WTC11 (cell line): ENCODE data around the gene PARD3B. TPM values are rescaled to one million over a fixed set of nuclear protein-coding genes. Genes with fewer than 3 reads are reported as not detected.

Experiments
- ATAC-seq: fragments of 200-7000 bp; cut with Tn5 transposase; 2 replicates; pipeline ENCODE4 v1.10.0; 2021; ENCODE audit warnings: mild to moderate bottlenecking, moderate library complexity
- CTCF ChIA-PET: fragments of 300-600 bp; sonication (Branson Sonifier 250); formaldehyde crosslinking; loops from one replicate; lab custom pipeline; 2021; ENCODE audit warnings: antibody characterized with exemption; lab: Charles Lee
- POLR2A ChIA-PET: fragments of 350-600 bp; sonication (Branson Sonifier 250); formaldehyde crosslinking; loops from one replicate; lab custom pipeline; 2021; ENCODE audit warnings: antibody characterized with exemption; lab: Charles Lee
- DNase-seq: peaks from one replicate; pipeline ENCODE4 v3.0.0; 2021; ENCODE audit warnings: low spot score
- H3K27ac Mint-ChIP-seq: 2 replicates; pipeline ENCODE4 v1.8.0; 2021; ENCODE audit warnings: mixed read lengths
- H3K27me3 Mint-ChIP-seq: 2 replicates; pipeline ENCODE4 v1.8.0; 2021; ENCODE audit warnings: low read depth, mild to moderate bottlenecking, moderate library complexity, mixed read lengths
- H3K36me3 Mint-ChIP-seq: 2 replicates; pipeline ENCODE4 v1.8.0; 2021; ENCODE audit warnings: mixed read lengths
- H3K4me1 Mint-ChIP-seq: 2 replicates; pipeline ENCODE4 v1.8.0; 2022; ENCODE audit warnings: mixed read lengths
- H3K4me3 Mint-ChIP-seq: 2 replicates; pipeline ENCODE4 v1.8.0; 2021; ENCODE audit warnings: mild to moderate bottlenecking, moderate library complexity, mixed read lengths
- H3K9me3 Mint-ChIP-seq: 2 replicates; pipeline ENCODE4 v1.8.0; 2021; ENCODE audit warnings: mixed read lengths
- CBFB ChIP-seq: sonication (generic); formaldehyde crosslinking; IDR thresholded peaks from 2 replicates; pipeline ENCODE4 v1.8.1; 2022; ENCODE audit warnings: mild to moderate bottlenecking, low read depth, missing genetic modification reagents
- GABPB1 ChIP-seq: sonication (generic); formaldehyde crosslinking; IDR thresholded peaks from 2 replicates; pipeline ENCODE4 v1.8.1; 2023; ENCODE audit warnings: mild to moderate bottlenecking, missing genetic modification reagents
- JUN ChIP-seq: sonication (generic); formaldehyde crosslinking; IDR thresholded peaks from 2 replicates; pipeline ENCODE4 v1.8.0; 2023; ENCODE audit warnings: mild to moderate bottlenecking, missing genetic modification reagents
- NR3C1 ChIP-seq: sonication (generic); formaldehyde crosslinking; conservative IDR thresholded peaks from 2 replicates; pipeline ENCODE4 v1.8.1; 2023; ENCODE audit warnings: low read depth, mild to moderate bottlenecking, missing genetic modification reagents
- RORB ChIP-seq: fragments of 250-450 bp; sonication (Bioruptor Pico); IDR thresholded peaks from 2 replicates; pipeline ENCODE4 v1.9.0; 2021; ENCODE audit warnings: mild to moderate bottlenecking
- TCF7 ChIP-seq: sonication (generic); formaldehyde crosslinking; IDR thresholded peaks from 2 replicates; pipeline ENCODE4 v1.8.0; 2022; ENCODE audit warnings: mild to moderate bottlenecking, low read depth, missing genetic modification reagents, moderate library complexity
- TP53 ChIP-seq: sonication (generic); formaldehyde crosslinking; IDR thresholded peaks from 2 replicates; pipeline ENCODE4 v1.8.1; 2023; ENCODE audit warnings: mild to moderate bottlenecking, missing genetic modification reagents
- ZNF423 ChIP-seq: fragments of 250-450 bp; sonication (Bioruptor Pico); IDR thresholded peaks from 2 replicates; pipeline ENCODE4 v2.1.2; 2022; ENCODE audit warnings: mild to moderate bottlenecking, moderate library complexity
- ZNF671 ChIP-seq: fragments of 250-450 bp; sonication (Bioruptor Pico); IDR thresholded peaks from 2 replicates; pipeline ENCODE4 v1.8.0; 2021; ENCODE audit warnings: mild to moderate bottlenecking
- total RNA-seq: library from RNA; stranded (reverse); gene quantifications from 3 replicates; pipeline ENCODE4 v1.2.3, GENCODE V29; 2021
- TF ChIP-seq, protein P1 (sequence below): sonication (generic); formaldehyde crosslinking; IDR thresholded peaks from 2 replicates; pipeline ENCODE4 v1.8.0; 2022; ENCODE audit warnings: mild to moderate bottlenecking, missing genetic modification reagents
- TF ChIP-seq, protein P2 (sequence below): fragments of 250-450 bp; sonication (Bioruptor Pico); IDR thresholded peaks from 2 replicates; pipeline ENCODE4 v1.8.0; 2021; ENCODE audit warnings: mild to moderate bottlenecking
- TF ChIP-seq, protein P3 (sequence below): sonication (generic); formaldehyde crosslinking; IDR thresholded peaks from 2 replicates; pipeline ENCODE4 v1.8.1; 2022; ENCODE audit warnings: missing genetic modification reagents, borderline replicate concordance
- TF ChIP-seq, protein P4 (sequence below): fragments of 200-600 bp; IDR thresholded peaks from 2 replicates; pipeline ENCODE4 v1.8.0; 2022; ENCODE audit warnings: antibody characterized with exemption
- TF ChIP-seq, protein P5 (sequence below): sonication (generic); formaldehyde crosslinking; IDR thresholded peaks from 2 replicates; pipeline ENCODE4 v1.8.0; 2023; ENCODE audit warnings: mild to moderate bottlenecking, missing genetic modification reagents
- TF ChIP-seq, protein P6 (sequence below): fragments of 250-450 bp; sonication (Bioruptor Pico); IDR thresholded peaks from 2 replicates; pipeline ENCODE4 v1.9.0; 2021; ENCODE audit warnings: mild to moderate bottlenecking, borderline replicate concordance
- TF ChIP-seq, protein P7 (sequence below): sonication (generic); formaldehyde crosslinking; IDR thresholded peaks from 2 replicates; pipeline ENCODE4 v1.8.1; 2022; ENCODE audit warnings: low read depth, missing genetic modification reagents, borderline replicate concordance

Gene PARD3B
- total RNA-seq, 1 experiment from 2014 or later: 5.6 TPM

DNA sequence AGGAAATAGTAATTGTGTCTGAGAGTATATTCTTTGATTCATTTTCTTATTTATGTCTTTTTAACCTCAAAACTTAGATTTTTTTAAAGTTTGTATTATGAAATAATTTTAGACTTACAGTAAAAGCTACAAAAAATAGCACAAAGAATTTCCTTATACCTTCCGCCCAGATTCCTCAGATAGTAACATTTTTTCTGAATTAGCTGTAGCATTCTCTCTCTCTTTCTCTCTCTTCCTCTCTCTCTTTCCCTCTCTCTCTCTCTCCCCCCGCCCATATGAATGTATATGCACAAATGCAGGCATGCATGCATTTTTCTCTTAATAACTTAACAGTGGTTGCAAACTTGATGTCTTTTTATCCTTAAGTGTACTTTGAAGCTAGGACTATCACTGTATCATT is 776.0 kb downstream of the PARD3B start (continued):
- TF ChIP-seq, protein P1, sequence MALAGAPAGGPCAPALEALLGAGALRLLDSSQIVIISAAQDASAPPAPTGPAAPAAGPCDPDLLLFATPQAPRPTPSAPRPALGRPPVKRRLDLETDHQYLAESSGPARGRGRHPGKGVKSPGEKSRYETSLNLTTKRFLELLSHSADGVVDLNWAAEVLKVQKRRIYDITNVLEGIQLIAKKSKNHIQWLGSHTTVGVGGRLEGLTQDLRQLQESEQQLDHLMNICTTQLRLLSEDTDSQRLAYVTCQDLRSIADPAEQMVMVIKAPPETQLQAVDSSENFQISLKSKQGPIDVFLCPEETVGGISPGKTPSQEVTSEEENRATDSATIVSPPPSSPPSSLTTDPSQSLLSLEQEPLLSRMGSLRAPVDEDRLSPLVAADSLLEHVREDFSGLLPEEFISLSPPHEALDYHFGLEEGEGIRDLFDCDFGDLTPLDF: no peak
- TF ChIP-seq GABPB1 (CRISPR knock-in tag): no peak
- TF ChIP-seq ZNF671 (CRISPR knock-in tag): no peak
- TF ChIP-seq, protein P2, sequence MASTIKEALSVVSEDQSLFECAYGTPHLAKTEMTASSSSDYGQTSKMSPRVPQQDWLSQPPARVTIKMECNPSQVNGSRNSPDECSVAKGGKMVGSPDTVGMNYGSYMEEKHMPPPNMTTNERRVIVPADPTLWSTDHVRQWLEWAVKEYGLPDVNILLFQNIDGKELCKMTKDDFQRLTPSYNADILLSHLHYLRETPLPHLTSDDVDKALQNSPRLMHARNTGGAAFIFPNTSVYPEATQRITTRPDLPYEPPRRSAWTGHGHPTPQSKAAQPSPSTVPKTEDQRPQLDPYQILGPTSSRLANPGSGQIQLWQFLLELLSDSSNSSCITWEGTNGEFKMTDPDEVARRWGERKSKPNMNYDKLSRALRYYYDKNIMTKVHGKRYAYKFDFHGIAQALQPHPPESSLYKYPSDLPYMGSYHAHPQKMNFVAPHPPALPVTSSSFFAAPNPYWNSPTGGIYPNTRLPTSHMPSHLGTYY (CRISPR knock-in tag): no peak
- no peak for TF ChIP-seq JUN
- TF ChIP-seq, protein P3, sequence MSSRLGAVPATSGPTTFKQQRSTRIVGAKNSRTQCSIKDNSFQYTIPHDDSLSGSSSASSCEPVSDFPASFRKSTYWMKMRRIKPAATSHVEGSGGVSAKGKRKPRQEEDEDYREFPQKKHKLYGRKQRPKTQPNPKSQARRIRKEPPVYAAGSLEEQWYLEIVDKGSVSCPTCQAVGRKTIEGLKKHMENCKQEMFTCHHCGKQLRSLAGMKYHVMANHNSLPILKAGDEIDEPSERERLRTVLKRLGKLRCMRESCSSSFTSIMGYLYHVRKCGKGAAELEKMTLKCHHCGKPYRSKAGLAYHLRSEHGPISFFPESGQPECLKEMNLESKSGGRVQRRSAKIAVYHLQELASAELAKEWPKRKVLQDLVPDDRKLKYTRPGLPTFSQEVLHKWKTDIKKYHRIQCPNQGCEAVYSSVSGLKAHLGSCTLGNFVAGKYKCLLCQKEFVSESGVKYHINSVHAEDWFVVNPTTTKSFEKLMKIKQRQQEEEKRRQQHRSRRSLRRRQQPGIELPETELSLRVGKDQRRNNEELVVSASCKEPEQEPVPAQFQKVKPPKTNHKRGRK (CRISPR knock-in tag): no peak
- TF ChIP-seq RORB (CRISPR knock-in tag): no peak
- TF ChIP-seq, protein P4, sequence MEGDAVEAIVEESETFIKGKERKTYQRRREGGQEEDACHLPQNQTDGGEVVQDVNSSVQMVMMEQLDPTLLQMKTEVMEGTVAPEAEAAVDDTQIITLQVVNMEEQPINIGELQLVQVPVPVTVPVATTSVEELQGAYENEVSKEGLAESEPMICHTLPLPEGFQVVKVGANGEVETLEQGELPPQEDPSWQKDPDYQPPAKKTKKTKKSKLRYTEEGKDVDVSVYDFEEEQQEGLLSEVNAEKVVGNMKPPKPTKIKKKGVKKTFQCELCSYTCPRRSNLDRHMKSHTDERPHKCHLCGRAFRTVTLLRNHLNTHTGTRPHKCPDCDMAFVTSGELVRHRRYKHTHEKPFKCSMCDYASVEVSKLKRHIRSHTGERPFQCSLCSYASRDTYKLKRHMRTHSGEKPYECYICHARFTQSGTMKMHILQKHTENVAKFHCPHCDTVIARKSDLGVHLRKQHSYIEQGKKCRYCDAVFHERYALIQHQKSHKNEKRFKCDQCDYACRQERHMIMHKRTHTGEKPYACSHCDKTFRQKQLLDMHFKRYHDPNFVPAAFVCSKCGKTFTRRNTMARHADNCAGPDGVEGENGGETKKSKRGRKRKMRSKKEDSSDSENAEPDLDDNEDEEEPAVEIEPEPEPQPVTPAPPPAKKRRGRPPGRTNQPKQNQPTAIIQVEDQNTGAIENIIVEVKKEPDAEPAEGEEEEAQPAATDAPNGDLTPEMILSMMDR: no peak
- TF ChIP-seq, all 79 proteins: peak for 0

DNA sequence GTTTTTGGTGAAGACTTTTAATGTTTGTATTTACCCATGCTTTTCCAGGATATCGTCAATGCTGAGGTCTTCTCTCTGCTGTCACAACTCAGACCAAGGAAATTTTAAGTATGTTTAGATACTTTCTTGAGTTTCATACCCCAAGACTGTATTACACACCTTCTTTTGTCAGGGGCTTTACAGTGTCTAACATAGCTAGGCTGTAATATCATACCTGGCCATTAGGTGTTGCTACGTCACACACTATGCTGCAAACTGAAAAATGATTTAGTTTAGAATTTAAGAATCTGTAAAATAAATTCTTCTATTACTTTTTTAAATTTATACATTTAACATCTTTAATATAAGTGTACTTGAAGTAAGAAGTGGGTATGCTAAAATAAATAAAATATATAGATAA is 778.7 kb downstream of the PARD3B start:
- Mint-ChIP-seq H3K9me3 (peaks cover 13% of the 10 kb centered on the region), H3K4me3 (no peak overlapping the region), H3K4me1 (peaks cover 14% of the 10 kb centered on the region), H3K36me3 (peaks cover 12% of the 10 kb centered on the region), H3K27me3 (no peaks in the 10 kb centered on the region), H3K27ac (no peak overlapping the region)
- POLR2A ChIA-PET: interaction anchor here (0.5 kb wide), 1 partner anchor 338 kb away, joined by 6 read pairs; no protein-coding TSS in a partner anchor
- no peak for DNase-seq
- TF ChIP-seq CBFB (no peak), TCF7 (CRISPR knock-in tag) (no peak)
- TF ChIP-seq, protein P4: peak; percentile 57
- CTCF ChIA-PET: interaction anchor here (0.6 to 2.8 kb wide), 5 partner anchors 24 to 562 kb away, joined by 3 to 17 read pairs (median 4); no protein-coding TSS in a partner anchor
- ATAC-seq: peak; percentile 77

DNA sequence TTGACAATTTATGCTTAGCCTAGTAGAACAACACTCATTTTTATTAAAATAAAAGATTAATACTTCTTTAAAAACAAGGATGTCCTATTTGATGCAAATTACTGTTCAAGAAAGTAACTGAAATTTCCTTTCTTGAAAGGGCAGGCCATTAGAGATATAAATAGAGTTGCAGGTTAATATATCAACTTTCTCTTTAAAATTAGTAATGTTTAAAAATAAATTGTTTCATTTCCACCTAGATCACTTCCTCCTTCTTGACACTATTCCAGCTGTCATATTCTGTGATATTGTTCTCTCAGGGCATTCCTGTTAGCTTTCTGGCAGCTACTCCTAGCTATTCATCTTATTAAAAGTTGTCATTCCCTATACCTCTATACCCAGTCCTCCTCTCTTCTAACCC is 779.1 kb downstream of the PARD3B start:
- Mint-ChIP-seq H3K27ac (no peak overlapping the region), H3K9me3 (peaks cover 12% of the 10 kb centered on the region), H3K4me3 (no peak overlapping the region), H3K27me3 (no peaks in the 10 kb centered on the region), H3K4me1 (peaks cover 14% of the 10 kb centered on the region), H3K36me3 (peaks cover 12% of the 10 kb centered on the region)
- DNase-seq (no peak), ATAC-seq (no peak)
- ChIA-PET CTCF (interaction anchor here (1.0 to 2.8 kb wide), 3 partner anchors 24 to 351 kb away, joined by 4 to 17 read pairs (median 4); no protein-coding TSS in a partner anchor), POLR2A (no interaction called here)
- TF ChIP-seq, protein P5, sequence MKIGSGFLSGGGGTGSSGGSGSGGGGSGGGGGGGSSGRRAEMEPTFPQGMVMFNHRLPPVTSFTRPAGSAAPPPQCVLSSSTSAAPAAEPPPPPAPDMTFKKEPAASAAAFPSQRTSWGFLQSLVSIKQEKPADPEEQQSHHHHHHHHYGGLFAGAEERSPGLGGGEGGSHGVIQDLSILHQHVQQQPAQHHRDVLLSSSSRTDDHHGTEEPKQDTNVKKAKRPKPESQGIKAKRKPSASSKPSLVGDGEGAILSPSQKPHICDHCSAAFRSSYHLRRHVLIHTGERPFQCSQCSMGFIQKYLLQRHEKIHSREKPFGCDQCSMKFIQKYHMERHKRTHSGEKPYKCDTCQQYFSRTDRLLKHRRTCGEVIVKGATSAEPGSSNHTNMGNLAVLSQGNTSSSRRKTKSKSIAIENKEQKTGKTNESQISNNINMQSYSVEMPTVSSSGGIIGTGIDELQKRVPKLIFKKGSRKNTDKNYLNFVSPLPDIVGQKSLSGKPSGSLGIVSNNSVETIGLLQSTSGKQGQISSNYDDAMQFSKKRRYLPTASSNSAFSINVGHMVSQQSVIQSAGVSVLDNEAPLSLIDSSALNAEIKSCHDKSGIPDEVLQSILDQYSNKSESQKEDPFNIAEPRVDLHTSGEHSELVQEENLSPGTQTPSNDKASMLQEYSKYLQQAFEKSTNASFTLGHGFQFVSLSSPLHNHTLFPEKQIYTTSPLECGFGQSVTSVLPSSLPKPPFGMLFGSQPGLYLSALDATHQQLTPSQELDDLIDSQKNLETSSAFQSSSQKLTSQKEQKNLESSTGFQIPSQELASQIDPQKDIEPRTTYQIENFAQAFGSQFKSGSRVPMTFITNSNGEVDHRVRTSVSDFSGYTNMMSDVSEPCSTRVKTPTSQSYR: no peak
- TF ChIP-seq RORB (CRISPR knock-in tag) (no peak), ZNF423 (CRISPR knock-in tag) (no peak), NR3C1 (CRISPR knock-in tag) (no peak), TP53 (no peak)
- TF ChIP-seq, protein P6, sequence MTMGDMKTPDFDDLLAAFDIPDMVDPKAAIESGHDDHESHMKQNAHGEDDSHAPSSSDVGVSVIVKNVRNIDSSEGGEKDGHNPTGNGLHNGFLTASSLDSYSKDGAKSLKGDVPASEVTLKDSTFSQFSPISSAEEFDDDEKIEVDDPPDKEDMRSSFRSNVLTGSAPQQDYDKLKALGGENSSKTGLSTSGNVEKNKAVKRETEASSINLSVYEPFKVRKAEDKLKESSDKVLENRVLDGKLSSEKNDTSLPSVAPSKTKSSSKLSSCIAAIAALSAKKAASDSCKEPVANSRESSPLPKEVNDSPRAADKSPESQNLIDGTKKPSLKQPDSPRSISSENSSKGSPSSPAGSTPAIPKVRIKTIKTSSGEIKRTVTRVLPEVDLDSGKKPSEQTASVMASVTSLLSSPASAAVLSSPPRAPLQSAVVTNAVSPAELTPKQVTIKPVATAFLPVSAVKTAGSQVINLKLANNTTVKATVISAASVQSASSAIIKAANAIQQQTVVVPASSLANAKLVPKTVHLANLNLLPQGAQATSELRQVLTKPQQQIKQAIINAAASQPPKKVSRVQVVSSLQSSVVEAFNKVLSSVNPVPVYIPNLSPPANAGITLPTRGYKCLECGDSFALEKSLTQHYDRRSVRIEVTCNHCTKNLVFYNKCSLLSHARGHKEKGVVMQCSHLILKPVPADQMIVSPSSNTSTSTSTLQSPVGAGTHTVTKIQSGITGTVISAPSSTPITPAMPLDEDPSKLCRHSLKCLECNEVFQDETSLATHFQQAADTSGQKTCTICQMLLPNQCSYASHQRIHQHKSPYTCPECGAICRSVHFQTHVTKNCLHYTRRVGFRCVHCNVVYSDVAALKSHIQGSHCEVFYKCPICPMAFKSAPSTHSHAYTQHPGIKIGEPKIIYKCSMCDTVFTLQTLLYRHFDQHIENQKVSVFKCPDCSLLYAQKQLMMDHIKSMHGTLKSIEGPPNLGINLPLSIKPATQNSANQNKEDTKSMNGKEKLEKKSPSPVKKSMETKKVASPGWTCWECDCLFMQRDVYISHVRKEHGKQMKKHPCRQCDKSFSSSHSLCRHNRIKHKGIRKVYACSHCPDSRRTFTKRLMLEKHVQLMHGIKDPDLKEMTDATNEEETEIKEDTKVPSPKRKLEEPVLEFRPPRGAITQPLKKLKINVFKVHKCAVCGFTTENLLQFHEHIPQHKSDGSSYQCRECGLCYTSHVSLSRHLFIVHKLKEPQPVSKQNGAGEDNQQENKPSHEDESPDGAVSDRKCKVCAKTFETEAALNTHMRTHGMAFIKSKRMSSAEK (CRISPR knock-in tag): no peak
- TF ChIP-seq, protein P7, sequence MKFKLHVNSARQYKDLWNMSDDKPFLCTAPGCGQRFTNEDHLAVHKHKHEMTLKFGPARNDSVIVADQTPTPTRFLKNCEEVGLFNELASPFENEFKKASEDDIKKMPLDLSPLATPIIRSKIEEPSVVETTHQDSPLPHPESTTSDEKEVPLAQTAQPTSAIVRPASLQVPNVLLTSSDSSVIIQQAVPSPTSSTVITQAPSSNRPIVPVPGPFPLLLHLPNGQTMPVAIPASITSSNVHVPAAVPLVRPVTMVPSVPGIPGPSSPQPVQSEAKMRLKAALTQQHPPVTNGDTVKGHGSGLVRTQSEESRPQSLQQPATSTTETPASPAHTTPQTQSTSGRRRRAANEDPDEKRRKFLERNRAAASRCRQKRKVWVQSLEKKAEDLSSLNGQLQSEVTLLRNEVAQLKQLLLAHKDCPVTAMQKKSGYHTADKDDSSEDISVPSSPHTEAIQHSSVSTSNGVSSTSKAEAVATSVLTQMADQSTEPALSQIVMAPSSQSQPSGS (CRISPR knock-in tag): no peak
